Fibroblast of the conjunctiva (primary cell): ENCODE data around the gene SULT6B1.

Experiments used
- DNase-seq: peaks from one replicate; pipeline ENCODE4 v3.0.0-alpha.2; 2010; ENCODE audit warnings: low read depth

Gene SULT6B1

GRCh38 chr2:37153224-37153623 is 35.2 kb downstream of the SULT6B1 start:
- DNase-seq = no peak

- DNase-seq = no peak
These were observed 38.7 kb downstream of the SULT6B1 start for GRCh38 chr2:37149626-37150322.

GRCh38 chr2:37148325-37148724 is 40.1 kb downstream of the SULT6B1 start:
- no peak for DNase-seq

GRCh38 chr2:37146062-37146461 is 42.4 kb downstream of the SULT6B1 start:
- no peak for DNase-seq

- no peak for DNase-seq
These were observed 44.5 kb downstream of the SULT6B1 start for GRCh38 chr2:37143974-37144373.

- no peak for DNase-seq
These were observed 45.9 kb downstream of the SULT6B1 start for GRCh38 chr2:37142546-37142945.

GRCh38 chr2:37132914-37133313 is 55.6 kb downstream of the SULT6B1 start:
- no peak for DNase-seq

GRCh38 chr2:37125416-37125815 is 63.1 kb downstream of the SULT6B1 start:
- no peak for DNase-seq

- DNase-seq = no peak
These were observed 69.3 kb downstream of the SULT6B1 start for GRCh38 chr2:37119157-37119556.
